ENCODE measurements around the gene ZNF780A.
A peak's percentile ranks its signal among the peaks of the same experiment; 100 is the strongest.
"Not testable (repeated sequence)": the region's sequence is repeated elsewhere in the genome, so short reads cannot be mapped to it uniquely, and the experiment has no call there.

The ZNF780A gene

DNA sequence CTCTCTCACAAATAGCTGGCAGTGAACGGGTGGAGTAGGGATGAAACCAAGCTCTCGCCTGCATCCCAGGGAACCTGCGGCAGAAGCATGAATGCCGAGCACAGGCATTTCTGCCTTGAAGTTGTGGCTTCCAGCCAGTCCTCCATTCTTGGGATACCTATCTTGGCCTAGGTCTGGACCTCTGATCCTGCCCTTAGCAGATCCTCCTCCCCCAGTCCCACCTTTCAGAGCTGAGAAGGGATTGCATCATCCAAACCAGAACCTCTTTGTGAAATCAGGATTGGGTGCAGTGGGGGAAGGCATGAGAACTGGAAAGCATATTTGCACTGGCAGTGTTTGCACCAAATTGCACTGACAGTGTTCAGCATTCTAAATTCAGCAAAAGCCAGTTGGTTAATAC, 5.8 kb downstream of the ZNF780A start:
- DNase-seq (ENCODE audit: low read depth in 2 of 2): no peak

DNA sequence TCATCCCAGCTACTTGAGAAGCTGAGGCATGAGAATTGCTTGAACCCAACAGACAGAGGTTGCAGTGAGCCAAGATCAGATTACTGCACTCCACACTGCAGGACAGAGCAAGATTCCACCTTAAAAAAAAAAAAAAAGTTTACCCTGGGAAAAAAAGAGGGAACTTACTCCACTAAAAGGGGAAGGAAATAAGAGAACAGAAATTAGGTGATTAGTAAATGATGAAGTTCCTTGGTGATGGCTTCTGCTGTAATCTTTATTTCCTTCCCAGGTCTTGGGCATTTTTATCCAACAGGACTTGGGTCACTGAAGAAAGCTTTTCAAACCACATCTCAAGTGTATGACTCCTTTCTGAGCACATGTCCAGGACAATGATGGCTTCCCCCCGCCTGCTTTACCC, 9.3 kb downstream of the ZNF780A start:
- no peak for DNase-seq (ENCODE audit: low read depth in 2 of 2)

DNA sequence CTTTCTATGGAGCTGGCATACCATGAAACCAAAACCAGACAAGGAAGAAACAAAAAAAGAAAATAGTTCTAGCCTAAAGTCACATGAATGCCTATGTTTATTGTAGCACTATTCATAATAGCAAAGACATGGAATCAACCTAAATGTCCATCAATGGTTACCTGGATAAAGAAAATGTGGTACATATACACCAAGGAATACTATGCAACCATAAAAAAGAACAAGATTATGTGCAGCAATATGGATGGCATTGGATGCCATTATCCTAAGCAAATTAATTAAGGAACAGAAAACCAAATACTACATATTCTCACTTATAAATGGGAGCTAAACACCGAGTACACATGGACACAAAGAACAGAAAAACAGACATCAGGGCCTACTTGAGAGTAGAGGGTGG, 10.5 kb downstream of the ZNF780A start:
- no peak for DNase-seq (ENCODE audit: low read depth in 2 of 2)

DNA sequence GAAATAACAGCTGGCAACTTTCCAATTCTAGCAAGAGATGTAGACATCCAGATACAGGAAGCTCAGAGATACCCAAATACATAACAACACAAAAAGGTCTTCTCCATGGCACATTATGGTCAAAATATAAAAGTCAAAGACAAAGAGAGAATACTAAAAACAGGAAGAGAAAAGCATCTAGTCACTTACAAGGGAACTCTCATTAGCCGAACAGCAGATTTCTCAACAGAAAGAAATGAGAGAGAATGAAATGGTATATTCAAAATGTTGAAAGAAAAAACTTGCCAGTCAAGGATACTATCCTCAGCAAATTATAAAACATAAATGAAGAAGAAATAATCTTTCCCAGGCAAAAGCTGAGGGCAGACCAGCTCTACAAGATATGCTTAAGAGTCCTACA, 12.4 kb downstream of the ZNF780A start:
- no peak for DNase-seq (ENCODE audit: low read depth in 2 of 2)

DNA sequence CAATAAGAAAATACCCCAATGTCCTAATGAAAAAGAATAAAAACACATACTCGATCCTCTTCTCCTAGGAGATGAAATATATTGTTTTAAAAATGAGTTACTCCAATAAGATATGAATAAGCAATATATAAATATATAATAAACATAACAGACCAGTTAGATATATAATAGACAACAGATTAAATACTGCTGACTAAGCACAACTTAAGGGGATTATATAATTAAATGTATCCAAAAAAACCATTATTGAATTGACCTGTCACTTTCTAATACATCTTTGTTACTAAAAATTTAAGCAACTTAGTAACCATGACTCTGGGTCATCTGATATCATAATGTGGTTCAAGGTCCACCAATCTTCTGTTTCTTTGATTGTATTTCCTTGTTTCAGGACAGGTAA, 20.7 kb downstream of the ZNF780A start:
- no peak for DNase-seq (ENCODE audit: low read depth in 2 of 2)

DNA sequence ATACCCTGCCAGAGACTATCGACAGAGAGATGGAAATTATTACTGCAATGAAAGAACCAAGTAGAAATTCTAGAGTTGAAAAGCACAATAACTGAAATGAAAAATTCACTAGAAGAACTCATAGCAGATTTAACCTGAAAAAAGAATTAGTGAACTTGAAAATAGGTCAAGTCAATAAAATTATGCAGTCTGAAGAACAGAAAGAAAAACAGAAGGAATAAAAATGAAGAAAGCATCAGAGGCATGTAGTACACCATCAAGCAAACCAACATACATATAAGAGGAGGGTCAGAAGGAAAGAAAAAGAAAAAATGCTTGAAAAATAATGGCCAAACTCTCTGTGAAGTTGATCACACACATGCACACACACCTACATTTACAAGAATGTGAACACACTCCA, 31.1 kb downstream of the ZNF780A start:
- DNase-seq (ENCODE audit: low read depth in 2 of 2): no peak

DNA sequence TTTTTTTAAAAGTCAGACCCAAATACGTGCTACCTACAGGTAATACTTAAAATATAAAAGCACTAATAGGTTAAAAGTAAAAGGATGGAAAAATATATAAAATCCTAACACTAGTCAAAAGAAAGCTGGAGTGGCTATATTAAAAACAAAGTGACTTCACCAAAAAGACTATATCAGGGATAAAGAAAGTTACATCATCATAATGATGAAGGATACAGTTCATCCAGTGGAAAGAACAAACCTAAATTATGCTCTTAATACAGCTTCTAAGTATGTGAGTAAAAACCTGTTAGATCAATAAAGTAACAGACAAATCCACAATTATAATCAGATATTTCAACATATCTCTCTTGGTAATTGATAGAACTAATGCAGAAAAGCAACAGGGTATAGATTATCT, 33.6 kb downstream of the ZNF780A start:
- no peak for DNase-seq (ENCODE audit: low read depth in 2 of 2)

DNA sequence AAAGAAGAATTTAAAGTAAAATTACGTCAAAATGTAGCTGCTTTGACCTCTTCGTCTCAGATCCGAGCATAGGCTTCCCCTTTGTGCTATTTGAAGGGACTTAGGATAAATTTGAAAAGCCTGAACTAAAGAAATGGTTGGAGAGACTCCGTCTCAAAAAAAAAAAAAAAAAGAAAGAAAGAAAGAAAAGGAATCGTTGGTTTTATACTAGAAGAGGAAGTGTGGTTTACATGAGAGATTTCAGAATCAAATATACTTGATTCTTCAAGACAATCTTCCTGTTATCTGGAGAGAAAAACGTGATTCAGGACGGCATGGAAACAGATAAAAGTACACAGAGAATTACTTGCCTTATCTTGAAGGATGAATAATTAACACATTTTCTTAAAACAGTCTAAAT, 34.2 kb downstream of the ZNF780A start:
- no peak for DNase-seq (ENCODE audit: low read depth in 2 of 2)

DNA sequence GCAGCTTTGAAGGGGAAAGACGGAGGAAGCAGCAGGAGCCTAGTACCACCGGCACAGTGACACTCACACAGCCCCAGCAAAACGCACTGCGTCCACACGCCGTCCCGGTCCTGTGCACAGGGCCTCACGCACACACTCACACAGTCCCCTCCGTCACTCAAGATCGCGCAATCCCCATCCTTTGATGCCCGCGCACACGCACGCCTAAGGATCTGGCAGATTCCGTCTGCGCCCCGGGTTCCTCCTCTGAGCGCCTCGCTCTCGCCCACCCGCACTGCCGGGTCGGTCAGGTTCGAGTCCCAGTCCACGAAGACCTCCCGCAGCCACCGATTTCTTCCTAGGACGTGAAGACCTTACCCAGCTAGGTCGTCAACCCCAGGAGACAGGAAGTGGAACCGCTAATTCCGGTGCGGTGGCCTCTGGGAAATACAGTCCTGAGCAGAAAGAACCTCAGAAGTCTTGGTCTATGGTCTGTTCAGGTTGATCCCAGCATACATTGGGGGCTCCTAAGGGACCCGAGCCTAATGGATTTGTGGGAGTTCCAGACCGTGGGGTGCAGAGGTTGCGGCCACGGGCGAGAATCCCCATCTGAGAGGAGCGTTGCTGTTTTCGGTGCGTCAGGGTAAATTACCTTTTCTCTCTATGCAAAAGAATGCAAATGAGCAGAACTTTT, 34.8 kb downstream of the ZNF780A start, which contains the start of gene ZNF780B:
Gene ZNF780B, minus strand, starts transcription at position 400 of the 673 bp plus-strand sequence. CDS start 5,899 bp downstream, outside the sequence.
- DNase-seq (ENCODE audit: low read depth in 2 of 2): peak; percentile 55 to 57

DNA sequence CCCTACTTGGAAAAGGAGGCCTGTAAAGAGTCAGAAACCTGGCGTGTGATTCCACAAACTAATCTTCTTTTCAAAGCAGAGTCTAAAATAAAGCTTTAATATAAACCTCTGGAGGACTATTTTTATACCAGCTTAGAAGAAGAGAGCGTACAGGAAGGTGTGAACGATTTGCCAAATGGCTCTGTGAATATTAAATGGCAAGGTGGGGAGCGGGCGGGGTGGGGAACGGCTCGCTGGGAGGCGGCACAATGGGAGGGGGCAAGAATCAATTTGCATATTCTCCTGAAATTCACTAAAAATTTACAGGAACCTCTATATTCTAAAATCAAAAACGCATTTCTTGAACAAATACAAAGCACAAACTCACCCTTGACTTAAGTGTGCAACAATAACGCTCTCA, 35.7 kb downstream of the ZNF780A start:
- no peak for DNase-seq (ENCODE audit: low read depth in 2 of 2)

DNA sequence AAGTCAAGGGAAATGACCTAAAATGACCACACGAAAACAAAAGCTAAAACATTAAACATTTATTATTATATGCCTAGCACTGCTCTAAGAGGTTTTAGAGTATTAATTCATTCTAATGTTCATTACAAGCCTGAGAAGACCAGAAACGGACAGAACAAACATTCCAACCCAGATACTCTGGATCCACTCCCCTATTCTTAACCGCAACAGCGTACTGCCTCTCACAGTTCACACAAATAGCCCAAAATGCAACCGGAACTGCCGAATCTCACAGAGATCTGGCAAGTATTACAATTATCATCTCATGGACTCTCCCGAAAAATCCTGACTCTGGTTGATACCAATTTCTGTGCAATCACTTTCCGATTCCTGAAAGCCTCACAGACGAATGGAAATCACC, 36.1 kb downstream of the ZNF780A start:
- no peak for DNase-seq (ENCODE audit: low read depth in 2 of 2)

DNA sequence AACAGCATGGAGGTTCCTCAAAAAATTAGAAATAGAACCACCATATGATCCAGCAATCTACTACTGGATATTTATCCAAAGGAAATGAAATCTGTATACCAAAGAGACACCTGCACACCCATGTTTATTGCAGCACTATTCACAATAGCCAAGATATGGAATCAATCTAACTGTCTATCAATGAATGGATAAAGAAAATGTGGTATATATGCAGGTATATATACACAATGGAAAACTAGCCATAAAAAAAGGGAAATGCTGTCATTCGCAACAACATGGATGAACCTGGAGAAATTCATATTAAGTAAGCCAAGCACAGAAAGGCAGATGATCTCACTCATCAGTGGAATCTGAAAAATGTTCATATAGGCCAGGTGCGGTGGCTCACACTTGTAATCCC, 37.3 kb downstream of the ZNF780A start:
- DNase-seq (ENCODE audit: low read depth in 2 of 2): no peak

DNA sequence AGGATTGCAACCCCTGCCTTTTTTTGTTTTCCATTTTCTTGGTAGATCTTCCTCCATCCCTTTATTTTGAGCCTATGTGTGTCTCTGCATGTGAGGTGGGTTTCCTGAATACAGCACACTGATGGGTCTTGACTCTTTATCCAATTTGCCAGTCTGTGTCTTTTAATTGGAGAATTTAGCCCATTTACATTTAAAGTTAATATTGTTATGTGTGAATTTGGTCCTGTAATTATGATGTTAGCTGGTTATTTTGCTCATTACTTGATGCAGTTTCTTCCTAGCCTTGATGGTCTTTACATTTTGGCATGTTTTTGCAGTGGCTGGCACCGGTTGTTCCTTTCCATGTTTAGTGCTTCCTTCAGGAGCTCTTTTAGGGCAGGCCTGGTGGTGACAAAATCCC, 49.0 kb downstream of the ZNF780A start:
- DNase-seq (ENCODE audit: low read depth in 2 of 2): not testable (repeated sequence)

DNA sequence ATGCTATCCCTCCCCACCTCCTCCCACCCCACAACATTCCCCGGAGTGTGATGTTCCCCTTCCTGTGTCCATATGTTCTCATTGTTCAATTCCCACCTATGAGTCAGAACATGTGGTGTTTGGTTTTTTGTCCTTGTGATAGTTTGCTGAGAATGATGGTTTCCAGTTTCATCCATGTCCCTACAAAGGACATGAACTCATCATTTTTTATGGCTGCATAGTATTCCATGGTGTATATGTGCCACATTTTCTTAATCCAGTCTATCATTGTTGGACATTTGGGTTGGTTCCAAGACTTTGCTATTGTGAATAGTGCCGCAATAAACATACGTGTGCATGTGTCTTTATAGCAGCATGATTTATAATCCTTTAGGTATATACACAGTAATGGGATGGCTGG, 52.7 kb downstream of the ZNF780A start:
- not testable (repeated sequence) for DNase-seq (ENCODE audit: low read depth in 2 of 2)

DNA sequence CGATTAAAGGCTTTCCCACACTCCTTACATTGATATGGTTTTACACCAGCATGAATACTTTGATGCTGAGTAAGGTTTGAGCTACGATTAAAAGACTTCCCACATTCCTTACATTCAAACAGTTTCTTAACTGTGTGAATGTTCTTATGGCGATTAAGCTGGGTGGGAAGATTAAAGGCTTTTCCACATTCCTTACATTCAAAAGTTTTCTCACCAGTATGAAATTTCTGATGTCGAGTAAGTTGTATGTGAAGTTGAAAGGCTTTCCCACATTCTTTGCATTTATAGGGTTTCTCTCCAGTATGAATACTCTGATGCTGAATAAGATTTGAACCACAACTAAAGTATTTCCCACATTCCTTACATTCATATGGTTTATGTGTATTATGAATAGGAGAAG, 54.7 kb downstream of the ZNF780A start:
- DNase-seq (ENCODE audit: low read depth in 2 of 2): no peak

DNA sequence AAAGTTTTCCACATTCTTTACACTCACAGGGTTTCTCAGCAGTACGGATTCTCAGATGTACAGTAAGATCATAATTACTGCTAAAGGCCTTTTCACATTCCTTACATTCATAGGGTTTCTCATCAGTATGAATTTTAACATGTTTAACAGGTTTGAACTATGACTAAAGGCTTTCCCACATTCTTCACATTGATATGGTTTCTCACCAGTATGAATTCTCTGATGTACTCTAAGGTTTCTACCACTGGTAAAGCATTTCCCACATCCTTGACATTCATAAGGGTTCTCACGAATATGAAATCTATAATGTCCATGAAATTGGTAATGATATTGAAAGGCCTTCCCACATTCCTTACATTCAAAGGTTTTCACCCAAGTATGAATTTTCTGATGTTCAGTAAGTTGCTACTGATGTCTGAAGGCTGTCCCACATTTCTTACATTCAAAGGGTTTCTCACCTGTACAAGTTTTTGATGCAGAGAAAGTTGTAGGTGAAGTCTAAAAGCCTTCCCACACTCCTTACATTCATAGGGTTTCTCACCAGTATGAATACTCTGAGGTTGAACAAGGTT, 56.7 kb downstream of the ZNF780A start:
- no peak for DNase-seq (ENCODE audit: low read depth in 2 of 2)

DNA sequence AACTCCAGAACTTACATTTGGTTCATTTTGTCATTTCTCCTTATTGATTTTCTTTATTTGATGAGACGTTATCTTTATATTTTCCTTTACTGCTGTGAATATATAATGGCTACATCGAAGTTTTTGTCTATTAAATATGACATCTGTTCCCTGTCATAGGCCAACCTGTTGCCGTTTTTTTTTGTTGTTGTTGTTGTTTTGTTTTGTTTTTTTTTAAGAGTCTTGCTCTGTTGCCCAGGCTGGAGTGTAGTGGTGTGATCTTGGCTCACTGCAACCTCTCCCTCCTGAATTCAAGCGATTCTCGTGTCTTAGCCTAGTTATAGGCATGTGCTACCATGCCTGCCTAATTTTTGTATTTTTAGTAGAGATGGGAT, 64.2 kb downstream of the ZNF780A start:
- DNase-seq (ENCODE audit: low read depth in 2 of 2): no peak

DNA sequence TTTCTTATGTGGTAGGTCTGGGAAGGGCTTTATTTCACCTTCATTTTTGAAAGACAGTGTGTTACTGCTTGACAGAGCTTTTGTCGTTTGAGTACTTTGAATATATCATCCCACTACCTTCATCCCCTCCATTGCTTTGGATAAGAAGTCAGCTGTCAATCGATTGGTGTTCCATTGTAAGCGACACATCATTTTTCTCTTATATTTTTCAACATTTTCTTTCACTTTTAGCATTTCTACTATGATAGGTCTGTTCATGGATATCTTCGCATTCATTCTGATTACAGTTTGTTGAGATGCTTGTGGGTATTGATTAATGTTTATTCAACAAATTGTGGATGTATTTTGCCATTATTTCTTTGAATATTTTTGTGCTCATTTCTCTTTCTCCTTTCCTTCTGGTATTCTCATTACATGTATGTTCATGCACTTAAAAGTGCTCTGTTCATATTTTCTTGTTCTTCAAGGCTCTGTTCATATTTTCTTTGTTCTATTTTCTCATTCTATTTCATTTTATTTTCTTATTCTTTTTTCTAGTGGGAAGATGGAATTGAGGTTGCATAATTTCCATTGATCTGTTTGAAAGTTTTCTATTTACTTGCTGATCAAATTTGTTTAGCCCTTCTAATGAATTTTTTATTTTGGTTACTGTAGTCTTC, 64.7 kb downstream of the ZNF780A start:
- DNase-seq (ENCODE audit: low read depth in 2 of 2): no peak

DNA sequence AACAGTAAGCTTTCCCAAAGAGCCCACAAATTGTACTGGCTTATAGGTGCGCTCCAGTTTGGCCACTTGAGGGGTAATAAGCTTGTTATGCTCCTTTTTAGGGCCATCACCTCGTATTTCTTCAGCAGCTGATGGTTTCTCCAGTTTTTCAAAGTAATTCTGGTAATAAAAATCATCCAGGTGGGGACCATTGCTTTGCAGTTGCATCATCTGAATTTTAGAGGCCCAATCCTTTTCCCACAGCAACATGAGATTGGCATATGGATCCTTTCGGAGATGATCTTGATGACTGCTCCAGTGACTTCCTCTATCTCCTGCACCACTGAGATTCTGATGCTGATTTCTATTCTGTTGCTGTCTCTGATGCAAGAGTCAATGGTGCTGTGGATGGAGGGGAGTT, 66.8 kb downstream of the ZNF780A start:
- DNase-seq (ENCODE audit: low read depth in 2 of 2): no peak

Measured in stimulated activated CD8-positive, alpha-beta memory T cell treated with anti-CD3 and anti-CD28 coated beads, Interleukin-7, amount 100 ng/mL, for 4 hours (primary cell).